HG03139 (cell line): ENCODE results near the gene RAB11FIP4.

ENCODE experiments used
- ATAC-seq: cut with Tn5 transposase; IDR thresholded peaks from one replicate; pipeline ENCODE4 v1.9.1; 2021; ENCODE audit not compliant: unreplicated experiment

Gene RAB11FIP4

GRCh38 chr17:31405890-31406371 is 14.5 kb downstream of the RAB11FIP4 start:
- no peak for ATAC-seq

GRCh38 chr17:31408586-31408985 is 17.1 kb downstream of the RAB11FIP4 start:
- ATAC-seq = no peak

- no peak for ATAC-seq
Observed at GRCh38 chr17:31411707-31412285, 20.3 kb downstream of the RAB11FIP4 start.

- no peak for ATAC-seq
Observed at GRCh38 chr17:31412511-31412910, 21.0 kb downstream of the RAB11FIP4 start.

- no peak for ATAC-seq
Observed at GRCh38 chr17:31413081-31413799, 21.8 kb downstream of the RAB11FIP4 start.

GRCh38 chr17:31413874-31414549 is 22.5 kb downstream of the RAB11FIP4 start:
- no peak for ATAC-seq

GRCh38 chr17:31414550-31414918 is 23.1 kb downstream of the RAB11FIP4 start:
- no peak for ATAC-seq

- no peak for ATAC-seq
Observed at GRCh38 chr17:31415004-31415454, 23.6 kb downstream of the RAB11FIP4 start.

GRCh38 chr17:31415640-31416502 is 24.4 kb downstream of the RAB11FIP4 start:
- no peak for ATAC-seq

GRCh38 chr17:31416503-31416923 is 25.0 kb downstream of the RAB11FIP4 start:
- no peak for ATAC-seq

GRCh38 chr17:31417051-31417792 is 25.7 kb downstream of the RAB11FIP4 start:
- ATAC-seq = no peak

- no peak for ATAC-seq
Observed at GRCh38 chr17:31418773-31419350, 27.4 kb downstream of the RAB11FIP4 start.

- ATAC-seq = no peak
Observed at GRCh38 chr17:31422443-31422842, 31.0 kb downstream of the RAB11FIP4 start.

GRCh38 chr17:31424944-31425281 is 33.4 kb downstream of the RAB11FIP4 start:
- no peak for ATAC-seq

- ATAC-seq = no peak
Observed at GRCh38 chr17:31425282-31426040, 34.0 kb downstream of the RAB11FIP4 start.

GRCh38 chr17:31427684-31428083 is 36.2 kb downstream of the RAB11FIP4 start:
- ATAC-seq = no peak

- ATAC-seq = no peak
Observed at GRCh38 chr17:31428111-31428510, 36.6 kb downstream of the RAB11FIP4 start.

- no peak for ATAC-seq
Observed at GRCh38 chr17:31428512-31428911, 37.0 kb downstream of the RAB11FIP4 start.

GRCh38 chr17:31431098-31431851 is 39.8 kb downstream of the RAB11FIP4 start:
- no peak for ATAC-seq
